GM12878 (cell line): Measurements from ENCODE around the gene FSTL4. TPM values are rescaled to one million over a fixed set of nuclear protein-coding genes. Genes with fewer than 3 reads are reported as not detected.
A peak's percentile ranks its signal among the peaks of the same experiment; 100 is the strongest.

Source experiments
- ATAC-seq: fragments of 200-7000 bp; cut with Tn5 transposase; 3 replicates; pipeline ENCODE4 v1.9.1; 2020; ENCODE audit warnings: mild to moderate bottlenecking, moderate library complexity
- BruUV-seq: library from RNA; stranded (reverse); fragments of 400-500 nt; replicated peaks from 2 replicates; lab custom pipeline; 2021; lab: Mats Ljungman, UMichigan
- CTCF ChIA-PET: fragments of 300-600 bp; sonication (Branson Sonifier 250); formaldehyde crosslinking; extraction: SDS; loops from one replicate; lab custom pipeline; 2021; ENCODE audit warnings: inconsistent platforms; lab: Yijun Ruan, JAX
- POLR2A ChIA-PET: fragments of 350-600 bp; formaldehyde crosslinking; extraction: SDS; loops from one replicate; lab custom pipeline; 2021; ENCODE audit warnings: inconsistent platforms; lab: Charles Lee
- RAD21 ChIA-PET: fragments of 300-600 bp; sonication (Branson Sonifier 250); formaldehyde crosslinking; loops from one replicate; lab custom pipeline; 2023; ENCODE audit warnings: antibody characterized with exemption; ENCODE audit not compliant: unreplicated experiment; lab: Charles Lee
- SMC1A ChIA-PET: fragments of 300-600 bp; sonication (Branson Sonifier 250); formaldehyde crosslinking; loops from one replicate; lab custom pipeline; 2023; ENCODE audit not compliant: unreplicated experiment, uncharacterized antibody; lab: Charles Lee
- DNase-seq: peaks from one replicate; pipeline ENCODE4 v3.0.0-alpha.2; 2011; ENCODE audit warnings: low read depth, low spot score
- FAIRE-seq: peaks from 3 replicates; lab custom pipeline; 2011; peaks lifted over from hg19 to GRCh38; lab: Jason Lieb, UNC
- H2AFZ ChIP-seq: 2 replicates; pipeline ENCODE4 v1.6.0; 2011; ENCODE audit warnings: low read depth, low read length, control low read depth; ENCODE audit not compliant: control insufficient read depth
- H3K27ac ChIP-seq: 2 replicates; pipeline ENCODE4 v1.5.1; 2011; ENCODE audit warnings: control low read depth; ENCODE audit not compliant: control insufficient read depth, insufficient read depth
- H3K27me3 ChIP-seq, 2 experiments: replicated peaks in 1 of 2; 2 replicates each; pipeline versions ENCODE4 v1.6.0 to v1.6.1; 2011; ENCODE audit warnings: low read length in 1 of 2; ENCODE audit not compliant: control insufficient read depth in 2 of 2, insufficient read depth in 2 of 2
- H3K36me3 ChIP-seq, 2 experiments: 2 replicates each; pipeline ENCODE4 v1.5.1; 2011; ENCODE audit warnings: low read length in 1 of 2; ENCODE audit not compliant: control insufficient read depth in 2 of 2, insufficient read depth in 2 of 2
- H3K4me1 ChIP-seq: 2 replicates; pipeline ENCODE4 v1.6.1; 2011; ENCODE audit warnings: mild to moderate bottlenecking, low read length, moderate library complexity, mixed read lengths; ENCODE audit not compliant: control insufficient read depth, insufficient read depth
- H3K4me2 ChIP-seq: 2 replicates; pipeline ENCODE4 v1.6.0; 2011; ENCODE audit warnings: control low read depth; ENCODE audit not compliant: control insufficient read depth, insufficient read depth
- H3K4me3 ChIP-seq: fragments of 200-600 bp; sonication (generic); 2 replicates; pipeline ENCODE4 v1.5.1; 2016
- H3K79me2 ChIP-seq: 2 replicates; pipeline ENCODE4 v1.6.0; 2011; ENCODE audit warnings: low read length; ENCODE audit not compliant: control insufficient read depth, insufficient read depth
- H3K9ac ChIP-seq: 2 replicates; pipeline ENCODE4 v1.8.0; 2011; ENCODE audit warnings: low read length, control low read depth, mixed read lengths; ENCODE audit not compliant: control insufficient read depth, insufficient read depth
- H3K9me3 ChIP-seq: replicated peaks from 3 replicates; pipeline ENCODE4 v1.5.1; 2011; ENCODE audit warnings: mild to moderate bottlenecking, low read length; ENCODE audit not compliant: control insufficient read depth, insufficient read depth
- H4K20me1 ChIP-seq: 2 replicates; pipeline ENCODE4 v1.6.0; 2011; ENCODE audit not compliant: control insufficient read depth, insufficient read depth
- ASH2L ChIP-seq: fragments of 300-600, 200-600 bp; sonication (generic); IDR thresholded peaks from 2 replicates; pipeline ENCODE4 v1.6.1; 2017; ENCODE audit warnings: low read depth, mild to moderate bottlenecking, borderline replicate concordance
- EED ChIP-seq: sonication (generic); IDR thresholded peaks from 2 replicates; pipeline ENCODE4 v1.6.1; 2016; ENCODE audit warnings: antibody characterized with exemption, low read depth
- MEF2B ChIP-seq: fragments of 450-650 bp; IDR thresholded peaks from 2 replicates; pipeline ENCODE4 v1.6.1; 2018; ENCODE audit warnings: mild to moderate bottlenecking, moderate library complexity; ENCODE audit not compliant: partially characterized antibody, poor library complexity, severe bottlenecking
- PML ChIP-seq: IDR thresholded peaks from 2 replicates; pipeline ENCODE4 v1.6.1; 2012; ENCODE audit warnings: low read length, inconsistent platforms
- RBBP5 ChIP-seq: fragments of 200-600 bp; sonication (generic); conservative IDR thresholded peaks from 2 replicates; pipeline ENCODE4 v1.6.1; 2016
- RELB ChIP-seq: fragments of 450-650 bp; IDR thresholded peaks from 2 replicates; pipeline ENCODE4 v1.6.1; 2017; ENCODE audit warnings: low read depth, mild to moderate bottlenecking, moderate library complexity
- ZNF217 ChIP-seq: fragments of 450-650 bp; IDR thresholded peaks from 2 replicates; pipeline ENCODE4 v1.6.1; 2017; ENCODE audit warnings: antibody characterized with exemption, mild to moderate bottlenecking
- WGBS: methylation state at CpG from one replicate; pipeline ENCODE4 v1.1.6; 2016; ENCODE audit warnings: low lambda C conversion rate; ENCODE audit not compliant: insufficient replicate concordance, insufficient coverage; ENCODE audit errors: missing lambda C conversion rate; 5-methylcytosine and 5-hydroxymethylcytosine counted together
- in situ Hi-C: fragments of 300-500 bp; cut with MboI; formaldehyde crosslinking; loops from 9 replicates; pipeline ENCODE4 v1.14.3; 2018; ENCODE audit warnings: mixed read lengths
- intact Hi-C: fragments of 100-400 bp; cut with micrococcal nuclease; formaldehyde crosslinking; loops from one replicate; pipeline ENCODE4 v1.14.2; 2022; ENCODE audit not compliant: unreplicated experiment
- polyA plus RNA-seq, 11 experiments: library from polyadenylated mRNA; depleted of rRNA in 4 of 11; unstranded in 6 of 11; stranded (reverse) in 5 of 11; fragments of >200 nt; fragmentation: Nextera tagmentation in 4 of 11; fragmentation: Illumina TruSeq in 1 of 11; extraction: Ambion mirVana in 4 of 11; extraction: Trizol in 1 of 11; gene quantifications; 1 replicate in 1 of 11; 2 replicates in 10 of 11; pipeline versions ENCODE4 v1.2.1 to v1.2.3, GENCODE V29; 2011 to 2016; ENCODE audit warnings: inconsistent platforms in 2 of 11, missing spikeins in 2 of 11, low read depth in 1 of 11
- total RNA-seq, 4 experiments: library from RNA; depleted of rRNA in 3 of 4; stranded (reverse); fragments of >200 nt in 3 of 4; fragmentation: Illumina TruSeq in 1 of 4; extraction: Trizol in 1 of 4; gene quantifications; 2 replicates each; pipeline versions ENCODE4 v1.2.1 to v1.2.3, GENCODE V29; 2013 to 2021

The FSTL4 gene
- total and polyA plus RNA-seq, 10 of the 15 experiments (the other 5 are each of a cell fraction or from before 2014, with no cell fraction given) = 0.01 to 0.79 (median 0.21) TPM; not detected in 6

GRCh38 chr5:133397990-133398645 lies 214.2 kb downstream of the FSTL4 start:
- Histone ChIP-seq H3K4me2 (peak overlapping the region; percentile 73; the same call in 1 of the 2 replicates), H4K20me1 (no peaks in the 10 kb centered on the region), H3K79me2 (no peaks in the 10 kb centered on the region), H2AFZ (no peak overlapping the region), H3K9me3 (no peaks in the 10 kb centered on the region), H3K36me3 (no peaks in the 10 kb centered on the region), H3K27ac (no peak overlapping the region), H3K4me1 (peaks cover 31% of the 10 kb centered on the region), H3K9ac (no peak overlapping the region), H3K4me3 (no peak overlapping the region), H3K27me3 (no peaks in the 10 kb centered on the region)
- in situ Hi-C loops = no loop called here
- TF ChIP-seq PML (no peak), EED (no peak), ASH2L (no peak), MEF2B (no peak), RELB (no peak), RBBP5 (no peak), ZNF217 (no peak)
- intact Hi-C loops = no loop called here
- RAD21 ChIA-PET = interaction anchor here (0.8 to 1.2 kb wide), 3 partner anchors 24 to 435 kb away, joined by 3 read pairs; no protein-coding TSS in a partner anchor
- POLR2A ChIA-PET = interaction anchor here (1.1 kb wide), 1 partner anchor 9 kb away, joined by 5 read pairs; no protein-coding TSS in a partner anchor
- no TSS peak for BruUV-seq
- no peak for FAIRE-seq
- 49% methylated on average over 9 of the region's 9 CpGs for WGBS
- SMC1A ChIA-PET = interaction anchor here (0.6 to 1.8 kb wide), 5 partner anchors 9 to 772 kb away, joined by 3 to 7 read pairs (median 4); no protein-coding TSS in a partner anchor
- CTCF ChIA-PET = interaction anchor here (0.7 to 3.4 kb wide), 4 partner anchors 23 to 61 kb away, joined by 3 to 16 read pairs (median 8); no protein-coding TSS in a partner anchor
- no peak for DNase-seq
- 0 out of 3 replicates have a peak, but pooled peaks have one; percentile 3 for ATAC-seq
